Fibroblast of skin of right biceps (primary cell): Measurements from ENCODE around the gene PGLYRP1.
A peak's percentile ranks its signal among the peaks of the same experiment; 100 is the strongest.

Experiments used
- DNase-seq: peaks from one replicate; pipeline ENCODE4 v3.0.0-alpha.2; 2013

The PGLYRP1 gene

DNA sequence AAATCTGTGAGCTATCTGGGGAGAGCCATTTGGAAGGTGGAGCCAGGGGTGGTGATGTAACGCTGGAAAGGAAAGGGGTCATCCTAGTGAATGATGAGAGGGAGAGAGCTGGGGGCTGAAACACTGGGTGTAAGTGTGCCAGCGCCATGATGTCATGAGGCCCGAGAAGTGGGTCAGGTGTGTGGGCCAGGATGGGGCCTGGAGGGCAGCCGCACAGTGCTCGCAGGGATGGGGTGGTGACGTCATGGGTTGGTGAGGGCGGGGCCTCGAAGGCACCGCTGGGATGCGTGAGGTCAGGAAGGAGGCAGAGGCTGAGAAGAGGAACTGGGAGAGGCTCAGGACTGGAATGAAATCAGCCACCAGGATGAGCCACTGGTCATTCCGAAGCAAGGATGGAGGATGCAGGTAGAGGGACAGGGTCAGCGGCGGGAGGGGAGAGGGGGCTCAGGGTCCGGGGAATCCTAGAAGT is 23.2 kb downstream of the PGLYRP1 start:
- DNase-seq, result peak; percentile 46

DNA sequence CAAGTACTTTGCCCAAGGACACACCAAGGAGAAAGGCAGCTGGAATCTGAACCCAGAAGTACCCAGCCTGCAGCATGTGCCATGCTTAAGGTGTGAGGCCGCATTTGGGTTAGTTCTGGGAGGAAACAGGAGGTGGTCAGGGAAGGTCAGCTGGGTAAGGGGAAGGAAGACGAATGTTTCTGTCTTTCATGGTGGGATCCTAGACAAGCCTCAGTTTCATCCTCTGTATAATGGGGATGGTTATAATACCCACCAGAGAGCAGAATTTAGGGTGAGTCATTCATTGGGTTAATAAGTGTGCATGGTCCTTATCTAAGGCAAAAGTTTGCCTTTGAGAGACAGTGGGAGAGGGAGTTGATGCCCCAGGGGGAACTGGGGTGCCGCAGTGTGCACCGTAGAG is 24.0 kb downstream of the PGLYRP1 start:
- DNase-seq, result no peak

DNA sequence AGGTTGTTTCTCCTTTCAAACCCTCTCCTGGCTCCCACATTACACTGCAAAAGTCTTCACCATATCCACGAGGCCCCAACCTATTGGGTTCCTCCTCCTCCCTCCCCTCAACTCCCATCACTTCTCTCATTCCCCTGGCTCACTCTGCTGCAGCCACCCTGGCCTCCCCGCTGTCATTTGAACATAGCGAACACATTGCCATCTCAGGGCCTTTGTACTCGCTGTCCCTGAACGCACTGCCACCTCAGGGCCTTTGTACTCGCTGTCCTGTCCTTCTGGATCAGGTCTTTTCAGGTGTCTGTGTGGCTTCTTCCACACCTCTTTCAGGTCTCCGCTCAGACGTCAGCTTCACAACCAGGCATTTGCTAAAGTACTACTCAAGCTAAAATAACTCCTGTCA is 25.9 kb downstream of the PGLYRP1 start:
- DNase-seq, result no peak

DNA sequence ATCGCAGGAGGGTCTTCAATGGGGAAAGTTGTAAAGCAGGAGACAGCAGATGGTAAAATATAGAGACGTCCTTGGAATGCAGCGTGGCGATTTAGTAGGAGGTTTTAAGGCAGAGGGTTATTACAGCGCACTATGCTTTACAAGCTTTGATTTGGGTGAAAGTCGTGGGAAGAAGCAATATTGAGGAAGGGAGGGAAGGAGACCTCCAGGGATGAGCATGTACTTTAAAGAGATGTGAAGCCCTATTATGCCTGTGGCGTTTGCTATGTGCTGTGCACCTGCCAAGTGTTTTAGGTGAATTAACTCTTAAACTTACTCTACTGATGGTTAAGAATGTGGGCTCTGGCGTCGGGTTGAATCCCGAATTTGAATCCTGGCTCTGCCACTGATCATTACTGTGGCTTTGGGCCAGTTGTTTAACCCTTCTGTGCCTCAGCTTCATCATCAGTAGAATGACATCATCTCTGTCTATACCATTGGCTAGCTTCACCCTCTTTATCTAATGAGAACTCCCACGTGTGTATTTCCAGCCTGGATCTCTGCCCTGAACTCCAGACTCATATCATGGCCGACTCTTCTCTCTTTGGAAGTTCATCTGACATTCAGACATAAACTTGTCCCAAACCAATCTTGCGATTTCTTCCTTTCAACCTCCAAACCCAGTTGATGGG is 27.0 kb downstream of the PGLYRP1 start:
- peak; percentile 22 for DNase-seq

DNA sequence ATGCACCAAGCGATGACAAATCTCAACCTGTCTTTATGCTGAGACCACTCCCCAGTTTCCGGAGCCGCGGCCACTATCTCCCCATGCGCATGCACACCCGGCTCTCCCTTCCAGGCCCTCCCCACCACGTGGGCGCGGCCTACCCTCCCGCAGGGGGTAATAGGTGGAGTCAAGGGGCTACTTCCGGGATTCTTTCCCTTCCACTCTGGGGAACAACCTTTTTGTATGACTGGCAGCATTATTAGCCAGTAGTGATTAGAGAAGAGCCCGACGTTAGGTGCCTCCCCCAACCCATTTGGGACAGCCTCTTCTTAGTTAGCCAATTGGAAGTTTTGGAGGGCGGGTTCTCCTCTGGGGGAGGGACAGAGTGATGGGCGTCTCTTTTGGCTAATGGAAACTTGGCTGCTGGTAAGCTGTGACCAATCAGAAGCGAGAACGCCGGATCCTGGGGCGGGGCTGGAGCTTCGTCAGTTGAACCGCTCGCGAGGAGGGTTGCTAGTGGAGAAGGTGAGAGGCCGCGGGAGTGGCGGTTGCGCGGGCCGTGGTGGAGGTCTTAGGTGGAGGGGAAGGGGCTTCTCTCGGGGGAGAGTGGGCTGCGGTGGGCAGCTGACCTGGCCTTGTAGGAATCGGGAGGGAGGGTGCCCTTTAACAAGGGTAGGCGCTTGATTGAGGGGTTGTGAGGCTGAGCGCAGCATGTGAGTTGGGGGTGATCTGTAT is 27.7 kb downstream of the PGLYRP1 start, which contains the start of gene CCDC61:
TSS of gene CCDC61 (plus strand) at position 470 of the 717 bp plus-strand sequence. CDS start 7,552 bp downstream, outside the sequence.
- peak; percentile 100 for DNase-seq

DNA sequence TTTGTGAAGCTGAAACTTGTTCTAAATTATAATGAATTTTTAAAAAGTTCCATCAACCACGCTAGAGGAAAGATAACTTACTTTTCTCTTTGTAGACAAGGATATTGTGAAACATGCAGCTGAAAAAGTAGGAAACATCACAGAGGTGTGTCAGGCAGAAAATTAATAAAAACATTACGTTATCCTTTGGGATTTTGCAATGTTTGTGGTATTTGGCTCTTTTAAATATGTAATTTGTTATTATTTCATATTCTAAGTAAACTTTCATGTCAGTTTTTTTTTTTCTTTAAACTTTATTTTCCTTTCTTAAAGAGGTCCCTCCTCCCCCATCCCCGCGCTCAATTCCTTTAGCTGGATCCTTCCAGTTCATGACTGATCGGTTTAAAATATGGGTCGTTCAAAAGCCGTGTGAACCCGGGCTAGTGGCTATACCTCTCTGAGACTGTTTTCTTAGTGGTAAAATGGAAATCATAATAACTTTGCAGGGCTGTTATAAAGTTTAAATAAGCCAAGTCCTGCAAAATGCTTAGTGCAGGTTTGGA is 28.3 kb downstream of the PGLYRP1 start:
- DNase-seq, result no peak

DNA sequence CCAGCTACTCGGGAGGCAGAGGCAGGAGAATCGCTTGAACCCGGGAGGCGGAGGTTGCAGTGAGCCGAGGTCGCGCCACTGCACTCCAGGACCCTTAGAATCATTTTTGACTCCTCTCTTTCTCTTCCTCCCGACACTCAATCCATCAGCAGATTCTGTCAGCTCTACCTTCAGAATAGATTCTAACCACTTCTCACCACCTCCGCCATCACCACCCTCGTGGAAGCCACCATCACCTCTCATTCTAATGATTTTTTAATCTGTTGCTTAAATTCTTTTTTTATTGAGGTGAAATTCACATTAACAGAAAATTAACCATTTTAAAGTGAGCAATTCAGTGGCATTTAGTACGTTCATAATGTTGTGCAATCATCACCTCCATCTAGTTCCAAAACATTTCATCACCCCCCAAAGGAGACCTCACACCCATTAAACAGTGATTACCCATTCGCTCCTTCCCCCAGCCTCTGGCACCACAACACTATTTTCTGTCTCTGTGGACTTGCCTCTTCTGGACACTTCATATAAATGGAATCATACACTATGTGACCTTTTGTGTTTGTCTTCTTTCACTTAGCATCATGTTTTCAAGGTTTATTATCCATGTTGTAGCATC is 32.6 kb downstream of the PGLYRP1 start:
- DNase-seq, result no peak

DNA sequence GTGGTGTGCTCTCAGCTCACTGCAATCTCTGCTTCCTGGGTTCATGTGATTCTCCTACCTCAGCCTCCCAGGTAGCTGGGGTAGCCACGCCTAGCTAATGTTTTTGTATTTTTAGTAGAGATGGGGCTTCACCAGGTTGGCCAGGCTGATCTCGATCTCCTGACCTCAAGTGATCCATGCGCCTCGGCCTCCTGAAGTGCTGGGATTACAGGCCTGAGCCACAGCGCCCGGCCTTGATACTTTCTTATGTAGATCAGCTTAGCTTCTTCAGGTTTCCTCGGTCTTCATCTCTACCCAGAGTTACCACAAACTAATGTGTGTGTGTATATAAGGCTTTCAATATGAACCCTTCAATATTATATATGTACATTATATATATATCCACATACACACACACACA is 37.5 kb downstream of the PGLYRP1 start:
- no peak for DNase-seq

DNA sequence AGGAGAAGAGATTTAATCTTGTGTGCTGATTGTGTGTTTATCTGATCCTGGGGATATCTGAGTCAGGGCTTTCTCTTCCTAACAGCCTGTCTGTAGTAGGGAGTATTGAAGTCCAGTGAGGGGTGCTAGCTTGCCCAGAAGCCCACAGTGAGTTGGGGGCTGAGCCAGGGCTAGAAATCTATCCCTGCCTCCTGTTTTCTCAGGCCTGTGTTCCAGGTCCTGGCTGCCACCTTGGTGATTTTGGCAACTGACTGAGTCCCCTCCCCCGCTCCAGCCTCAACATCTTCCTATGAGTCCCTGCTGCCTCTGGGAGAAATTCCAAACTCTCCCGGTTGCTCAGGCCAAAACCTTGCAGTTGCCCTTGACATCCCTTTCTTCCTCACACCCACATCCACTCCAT is 41.5 kb downstream of the PGLYRP1 start:
- peak; percentile 13 for DNase-seq

DNA sequence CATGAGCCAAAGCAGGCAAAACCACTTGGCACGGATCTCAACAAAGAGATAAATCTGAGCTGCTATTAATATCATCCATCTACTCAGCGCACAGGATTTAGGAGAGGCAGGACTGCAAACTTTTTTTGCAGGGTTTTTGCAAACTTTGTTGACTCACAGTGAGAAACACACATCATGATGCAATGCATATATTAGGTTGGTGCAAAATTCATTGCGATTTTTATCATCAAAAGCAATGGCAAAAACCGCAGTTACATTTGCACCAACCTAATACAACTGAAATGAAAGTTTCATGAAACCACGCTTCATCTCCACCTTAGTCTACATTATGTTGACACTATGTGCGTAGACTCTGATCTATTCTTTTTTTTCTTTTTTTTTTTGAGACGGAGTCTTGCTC is 44.7 kb downstream of the PGLYRP1 start:
- DNase-seq, result no peak

DNA sequence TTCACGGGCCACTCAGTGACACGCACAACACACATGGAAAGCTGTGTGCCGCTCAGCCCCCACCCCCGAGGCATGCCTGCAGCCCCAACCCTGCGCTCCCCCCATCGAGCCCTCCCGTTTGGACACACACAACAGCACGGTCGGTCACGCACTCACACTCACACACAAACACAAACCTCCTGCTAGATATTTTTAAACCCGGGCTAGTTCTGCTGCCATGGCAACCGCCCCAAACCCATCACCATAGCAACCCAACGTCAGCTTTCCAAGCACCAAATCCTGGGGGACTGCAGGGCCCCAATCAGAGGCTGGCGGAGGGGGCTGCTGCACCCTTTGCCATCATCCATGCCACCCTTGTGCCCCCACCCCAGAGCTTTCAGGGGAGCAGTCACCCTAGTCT is 46.7 kb downstream of the PGLYRP1 start:
- peak; percentile 11 for DNase-seq

DNA sequence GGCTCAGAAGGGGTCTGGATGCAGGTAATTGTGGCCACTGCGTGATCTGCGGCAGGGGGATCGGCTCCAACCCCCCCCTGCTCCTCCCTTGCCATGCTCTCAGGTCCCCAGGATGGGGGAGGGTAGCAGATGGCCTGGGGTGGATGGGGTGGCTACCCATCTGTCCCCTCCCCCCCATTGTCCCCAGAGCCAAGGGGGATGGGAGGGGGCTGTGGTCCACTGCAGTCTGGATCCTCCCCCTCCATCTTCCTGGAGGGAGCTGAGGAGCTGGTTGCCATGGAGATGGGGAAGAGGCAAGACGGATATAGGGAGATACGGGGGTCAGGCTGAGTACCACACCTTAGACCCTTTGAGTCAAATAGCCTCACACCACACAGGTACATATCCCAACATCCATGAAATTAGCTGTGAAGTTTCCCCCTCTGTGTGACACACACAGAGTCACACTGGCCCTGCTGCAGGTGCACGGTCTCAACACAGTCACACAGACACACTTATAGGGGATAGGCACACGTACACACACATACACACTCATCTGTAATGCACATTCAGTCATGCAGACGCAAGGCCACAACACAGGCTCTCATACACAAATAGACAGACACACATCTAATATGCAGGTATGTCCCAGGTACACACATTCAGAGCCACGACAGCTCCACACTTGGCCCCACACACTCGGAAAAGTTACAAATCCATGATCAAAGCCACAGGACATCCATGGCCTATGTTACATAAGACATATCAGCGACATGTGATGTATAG is 47.4 kb downstream of the PGLYRP1 start:
- DNase-seq, result no peak

DNA sequence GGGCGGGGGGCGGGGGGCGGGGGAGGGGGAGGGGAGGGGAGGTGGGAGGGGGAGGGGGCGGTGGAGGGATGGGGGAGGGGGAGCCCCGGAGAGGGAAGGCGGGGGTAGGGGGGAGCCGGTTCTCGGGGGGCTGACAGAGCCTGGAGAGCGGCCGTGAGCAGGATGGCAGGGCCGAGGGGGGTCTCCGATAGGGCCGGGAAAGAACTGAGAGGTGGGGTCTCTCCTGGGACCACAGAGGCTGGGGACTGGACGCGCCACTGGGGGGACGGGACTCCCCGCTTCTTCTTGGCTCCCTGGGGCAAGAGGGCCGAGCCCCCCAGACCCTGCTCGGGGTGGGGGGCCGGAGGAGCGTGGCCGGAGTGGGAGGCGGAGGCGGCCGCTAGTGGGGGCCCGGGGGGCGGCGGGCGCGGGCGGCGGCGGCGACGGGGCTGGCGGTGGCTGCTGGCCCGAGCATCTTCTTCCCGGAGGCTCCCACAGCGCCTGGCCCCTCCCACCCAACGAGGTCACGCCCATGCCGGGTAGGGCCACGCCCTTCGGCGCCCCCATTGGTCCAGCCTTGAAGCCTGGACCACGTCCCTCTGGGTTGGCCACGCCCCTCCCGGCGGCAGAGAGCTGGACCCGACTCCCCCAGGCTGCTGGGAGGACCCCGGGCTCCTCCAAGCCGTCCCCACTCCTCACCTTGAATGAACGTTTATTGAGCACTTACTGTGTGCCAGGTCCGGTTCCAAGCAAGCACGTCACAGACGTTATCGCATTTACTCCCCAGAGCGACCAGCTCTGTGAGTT is 49.1 kb downstream of the PGLYRP1 start, which contains the start of gene NOVA2:
TSS of gene NOVA2 (minus strand) at position 313 of the 786 bp plus-strand sequence. CDS start 514 bp downstream, outside the sequence.
- peak; percentile 64 for DNase-seq

DNA sequence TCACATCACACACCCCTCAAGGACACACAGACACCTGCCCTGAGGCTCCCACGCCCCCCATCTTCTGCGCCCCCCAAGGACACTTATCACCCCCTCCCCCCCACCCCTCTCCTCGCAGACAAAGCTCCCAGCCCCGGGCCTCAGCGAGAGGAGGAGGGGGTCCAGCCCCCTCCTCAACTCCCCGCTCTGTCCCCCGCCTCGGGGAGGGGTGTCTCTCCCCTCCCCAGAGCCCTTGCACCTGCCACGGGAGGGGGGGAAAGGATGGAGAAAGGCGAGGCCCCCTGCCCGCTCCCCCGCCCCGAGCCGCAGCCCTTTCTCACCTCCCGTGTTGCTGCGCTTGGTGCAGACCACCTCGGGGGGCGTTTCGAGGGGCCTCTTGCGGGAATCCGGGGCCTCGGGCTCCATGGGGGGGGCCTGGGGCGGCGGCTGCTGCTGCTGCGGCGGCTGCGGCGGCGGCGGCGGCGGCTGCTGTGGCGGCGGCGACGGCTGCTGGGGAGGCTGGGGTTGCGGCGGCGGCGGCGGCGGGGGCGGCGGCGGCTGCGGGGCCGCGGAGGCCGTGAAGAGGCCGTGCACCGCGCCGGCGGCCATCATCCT is 49.8 kb downstream of the PGLYRP1 start:
- no peak for DNase-seq

DNA sequence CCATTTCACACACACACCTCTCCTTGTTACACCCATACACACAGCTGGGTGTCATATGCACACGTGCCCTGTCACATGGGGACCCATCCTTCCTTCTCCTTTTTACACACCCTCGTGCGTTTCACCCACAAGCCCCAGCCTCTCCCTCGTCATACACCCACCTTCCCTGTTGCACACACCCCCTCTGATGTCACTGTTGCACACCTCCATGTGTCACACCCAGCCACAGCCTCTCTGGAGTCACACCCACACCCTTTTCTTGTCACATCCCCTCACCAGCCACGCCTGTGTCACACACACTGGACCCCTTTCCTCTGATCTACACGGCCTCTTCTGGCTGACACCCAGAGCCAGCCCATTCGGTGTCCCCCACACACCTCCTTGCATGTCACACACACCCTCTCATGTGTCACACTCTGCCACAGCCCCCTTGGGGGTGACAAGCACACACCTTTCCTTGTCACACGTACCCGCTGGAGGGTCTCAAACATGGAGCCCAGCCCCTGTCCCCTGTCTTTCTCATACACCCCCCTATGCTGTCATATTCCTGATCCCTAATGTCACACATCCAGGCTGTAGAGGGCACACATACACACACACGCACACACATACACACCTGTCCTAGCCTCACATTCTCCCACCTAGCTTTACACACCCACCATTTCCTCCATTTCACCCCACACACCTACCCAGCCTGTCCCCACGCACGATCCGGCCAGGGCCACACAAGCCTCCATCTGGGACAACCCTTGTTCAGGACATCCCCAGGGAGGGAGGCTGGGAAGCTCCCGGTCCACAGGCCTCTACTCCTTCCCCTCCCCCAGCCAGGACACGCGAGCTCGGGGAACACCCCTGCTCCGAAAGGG is 50.5 kb downstream of the PGLYRP1 start:
- no peak for DNase-seq

DNA sequence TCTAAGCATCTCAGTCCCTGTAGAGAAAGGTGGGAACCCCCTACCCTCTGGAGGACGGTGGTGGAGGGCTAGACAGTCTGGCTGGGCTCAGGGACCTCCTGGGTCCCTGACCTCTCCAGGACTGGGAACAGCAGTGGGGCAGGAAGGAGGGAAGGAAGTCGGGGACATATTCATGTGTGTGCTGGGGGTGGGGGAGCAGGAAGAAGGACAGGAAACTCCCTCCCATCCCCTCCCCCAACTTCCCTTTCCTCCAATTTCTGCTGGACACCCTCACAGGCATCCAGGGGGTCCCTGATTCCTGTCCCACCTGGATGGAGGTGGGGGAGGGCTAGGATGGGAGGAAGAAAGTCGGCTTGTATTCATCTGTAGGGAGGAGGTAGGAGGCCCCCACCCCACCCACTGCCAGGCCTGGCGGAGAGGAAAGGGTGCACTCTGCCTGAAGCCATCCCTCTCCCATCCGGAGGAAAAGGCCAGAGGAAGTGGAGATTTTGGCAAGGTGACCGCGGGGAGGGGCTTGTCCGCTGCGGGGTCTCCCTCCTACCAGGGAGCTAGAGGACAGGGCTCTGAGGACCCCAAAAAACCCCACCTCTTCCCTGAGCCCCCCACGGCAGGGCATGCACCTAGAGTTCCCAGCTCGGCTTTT is 51.5 kb downstream of the PGLYRP1 start:
- DNase-seq, result no peak

DNA sequence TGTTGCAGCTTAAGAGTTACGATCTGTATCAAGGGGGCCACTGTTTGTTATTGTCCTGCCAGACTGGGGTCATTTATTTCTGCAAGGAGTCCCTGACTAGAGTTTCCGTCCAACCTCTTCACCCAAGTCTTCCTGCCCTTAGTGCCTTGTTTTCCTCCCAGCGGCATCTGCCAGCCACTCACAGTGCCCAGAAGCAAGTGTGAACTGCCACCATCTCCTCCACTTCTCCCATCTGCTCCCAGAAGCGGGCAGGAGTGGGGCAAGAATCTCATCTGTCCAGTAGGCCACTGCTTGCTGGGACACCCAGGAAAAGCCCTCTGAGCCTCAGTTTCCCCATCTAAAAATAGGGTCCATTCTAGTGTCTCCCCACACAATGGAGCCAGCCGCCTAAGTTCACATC is 53.2 kb downstream of the PGLYRP1 start:
- DNase-seq, result no peak
